GM10266 (cell line): ENCODE results near the gene HEXIM1.
A peak's percentile ranks its signal among the peaks of the same experiment; 100 is the strongest.

Experiments
- DNase-seq: peaks from one replicate; pipeline ENCODE4 v3.0.0; 2012; ENCODE audit errors: extremely low spot score
- TF ChIP-seq, protein P1 (sequence below): IDR thresholded peaks from 2 replicates; pipeline ENCODE4 v1.5.1; 2012; ENCODE audit warnings: mild to moderate bottlenecking, low read depth; ENCODE audit not compliant: control insufficient read depth, insufficient read depth; ENCODE audit errors: missing control alignments

HEXIM1 gene

DNA sequence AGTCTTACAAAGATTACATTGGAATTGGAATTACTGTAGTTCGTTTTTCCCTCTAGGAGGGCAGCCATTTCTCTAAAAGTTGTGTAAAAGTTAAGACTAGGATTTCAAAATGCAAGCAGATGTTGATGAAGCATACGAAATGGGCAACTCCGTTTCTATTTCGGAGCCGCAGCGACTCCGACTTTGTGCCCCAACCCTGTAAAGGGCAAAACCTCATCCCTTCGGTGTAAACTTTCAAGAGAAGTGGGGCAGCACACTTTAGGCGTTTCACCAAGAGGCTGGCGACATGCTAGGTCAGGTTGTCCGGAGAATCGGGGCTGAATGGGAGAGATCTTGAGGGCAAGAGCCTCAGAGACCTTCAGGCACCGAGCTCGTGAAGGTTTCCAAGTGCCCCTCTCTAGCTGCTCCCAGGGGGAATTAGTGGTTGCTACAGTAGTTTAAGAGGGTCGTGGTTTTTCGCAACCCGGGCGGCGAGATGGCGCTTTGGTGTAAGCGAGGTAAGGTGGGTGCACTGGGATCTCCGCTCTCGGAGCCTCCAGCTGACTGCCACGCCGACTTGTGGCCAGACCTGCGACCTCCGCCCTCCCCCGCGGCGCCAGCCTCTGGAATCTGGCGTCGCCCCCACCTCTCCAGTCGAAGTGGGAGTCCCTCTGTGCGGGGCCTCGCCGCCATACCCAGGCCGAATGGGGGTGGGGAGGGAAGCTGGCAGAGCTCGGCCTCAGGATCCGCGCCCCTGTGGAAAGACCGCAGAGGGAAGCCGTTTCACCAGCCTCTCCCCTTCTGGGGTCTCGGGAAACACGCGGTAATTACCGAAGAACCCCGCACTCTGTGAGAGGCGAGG lies 12.4 kb downstream of the HEXIM1 start:
- DNase-seq: no peak
- TF ChIP-seq, protein P1, sequence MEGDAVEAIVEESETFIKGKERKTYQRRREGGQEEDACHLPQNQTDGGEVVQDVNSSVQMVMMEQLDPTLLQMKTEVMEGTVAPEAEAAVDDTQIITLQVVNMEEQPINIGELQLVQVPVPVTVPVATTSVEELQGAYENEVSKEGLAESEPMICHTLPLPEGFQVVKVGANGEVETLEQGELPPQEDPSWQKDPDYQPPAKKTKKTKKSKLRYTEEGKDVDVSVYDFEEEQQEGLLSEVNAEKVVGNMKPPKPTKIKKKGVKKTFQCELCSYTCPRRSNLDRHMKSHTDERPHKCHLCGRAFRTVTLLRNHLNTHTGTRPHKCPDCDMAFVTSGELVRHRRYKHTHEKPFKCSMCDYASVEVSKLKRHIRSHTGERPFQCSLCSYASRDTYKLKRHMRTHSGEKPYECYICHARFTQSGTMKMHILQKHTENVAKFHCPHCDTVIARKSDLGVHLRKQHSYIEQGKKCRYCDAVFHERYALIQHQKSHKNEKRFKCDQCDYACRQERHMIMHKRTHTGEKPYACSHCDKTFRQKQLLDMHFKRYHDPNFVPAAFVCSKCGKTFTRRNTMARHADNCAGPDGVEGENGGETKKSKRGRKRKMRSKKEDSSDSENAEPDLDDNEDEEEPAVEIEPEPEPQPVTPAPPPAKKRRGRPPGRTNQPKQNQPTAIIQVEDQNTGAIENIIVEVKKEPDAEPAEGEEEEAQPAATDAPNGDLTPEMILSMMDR: peak; percentile 30

DNA sequence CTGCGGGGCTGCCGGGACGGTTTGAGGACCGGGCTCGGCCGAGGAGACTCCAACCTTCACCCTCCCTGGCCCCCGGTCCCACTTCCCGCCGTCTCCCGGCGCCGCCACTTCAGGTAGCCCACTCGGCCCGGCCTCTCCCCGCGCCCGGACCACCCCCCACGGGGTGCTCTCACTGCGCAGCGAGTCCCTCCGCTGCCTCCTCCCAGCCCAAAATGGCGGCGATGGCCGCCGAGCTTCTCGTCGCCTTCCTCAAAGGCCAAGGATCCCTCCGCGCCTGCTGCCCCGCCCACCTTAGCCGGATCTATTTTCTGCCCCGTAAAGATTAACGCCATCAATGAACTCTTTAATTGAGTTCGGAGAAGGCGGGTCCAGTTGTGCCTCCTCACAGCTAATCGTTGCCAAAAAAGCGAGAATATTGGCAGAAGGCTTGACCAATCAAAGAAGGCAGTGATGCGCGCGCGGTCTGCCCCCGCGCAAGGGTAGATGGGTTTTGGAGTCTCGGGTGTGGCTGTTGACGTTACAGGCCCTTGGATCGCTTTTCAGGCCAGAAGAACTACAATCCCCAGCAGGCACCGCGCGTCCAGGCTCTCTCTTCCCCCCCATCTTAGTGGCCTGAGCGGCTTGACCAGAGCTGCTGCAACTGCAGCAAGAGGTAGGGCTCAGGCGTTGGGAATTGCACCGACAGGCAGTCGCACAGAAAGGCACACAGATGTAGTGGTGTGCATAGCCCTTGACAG lies 13.2 kb downstream of the HEXIM1 start, which contains the start of gene HEXIM2:
Gene HEXIM2, plus strand, starts transcription at position 588 of the 737 bp plus-strand sequence. CDS start 919 bp downstream, outside the sequence.
- peak; percentile 95 for DNase-seq
- TF ChIP-seq, protein P1: no peak

DNA sequence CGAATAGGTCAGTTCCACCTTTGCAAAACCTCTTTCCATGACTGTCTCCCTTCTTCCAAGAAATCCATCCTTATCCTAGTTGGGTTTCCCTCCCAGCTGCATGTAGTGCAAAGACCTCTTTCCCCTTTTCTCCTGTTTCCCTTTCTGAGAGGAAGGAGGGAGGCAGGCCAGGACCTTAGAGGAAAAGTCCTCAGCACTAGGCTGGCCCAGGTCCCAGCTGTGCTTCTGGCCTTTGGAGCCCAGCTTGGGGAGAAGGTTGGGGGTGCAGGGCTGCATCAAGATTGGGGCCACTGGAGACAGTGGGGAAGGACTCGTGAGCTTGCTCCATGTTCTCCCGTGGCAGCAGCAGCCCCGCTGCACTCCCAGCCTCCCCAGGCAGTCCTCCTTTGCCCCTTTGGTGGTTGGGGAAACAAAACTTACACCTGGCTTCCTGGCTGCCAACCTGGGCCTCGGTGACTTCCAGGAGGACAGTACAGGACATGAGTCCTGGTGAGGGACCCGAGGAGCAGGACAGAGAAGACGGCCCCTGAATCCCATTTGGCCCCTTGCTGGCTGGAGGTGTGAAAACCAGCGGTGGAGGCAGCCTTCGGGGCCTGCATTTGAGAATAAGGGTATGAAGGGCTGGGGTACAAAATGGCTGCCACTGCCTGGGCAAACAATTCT lies 13.9 kb downstream of the HEXIM1 start:
- TF ChIP-seq, protein P1: no peak
- no peak for DNase-seq

DNA sequence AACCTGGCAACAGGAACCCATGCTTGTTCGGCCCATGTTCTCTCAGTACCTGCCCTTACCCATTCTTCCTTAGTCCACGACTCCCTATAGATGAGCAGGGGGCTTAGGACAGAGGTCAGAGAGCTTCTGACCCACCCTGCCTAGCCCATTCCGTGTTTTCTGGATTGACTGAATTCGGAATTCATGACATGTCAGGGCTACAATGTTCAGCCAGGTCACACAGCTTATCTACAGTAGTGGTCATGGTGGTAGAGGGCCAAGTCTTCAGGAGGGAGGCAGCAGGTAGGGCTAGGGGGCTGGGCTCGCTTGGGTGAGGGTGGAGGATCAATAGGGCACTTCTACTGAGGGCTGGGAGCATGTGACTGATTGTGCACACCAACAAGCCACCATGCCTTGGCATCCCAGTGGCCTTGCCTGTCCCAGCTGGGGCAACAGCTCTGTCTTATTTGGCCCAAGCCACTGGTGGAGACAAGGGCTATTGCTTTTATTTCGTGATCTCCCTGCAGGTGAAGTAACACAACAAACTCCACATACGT lies 16.5 kb downstream of the HEXIM1 start:
- DNase-seq: no peak
- TF ChIP-seq, protein P1: no peak

DNA sequence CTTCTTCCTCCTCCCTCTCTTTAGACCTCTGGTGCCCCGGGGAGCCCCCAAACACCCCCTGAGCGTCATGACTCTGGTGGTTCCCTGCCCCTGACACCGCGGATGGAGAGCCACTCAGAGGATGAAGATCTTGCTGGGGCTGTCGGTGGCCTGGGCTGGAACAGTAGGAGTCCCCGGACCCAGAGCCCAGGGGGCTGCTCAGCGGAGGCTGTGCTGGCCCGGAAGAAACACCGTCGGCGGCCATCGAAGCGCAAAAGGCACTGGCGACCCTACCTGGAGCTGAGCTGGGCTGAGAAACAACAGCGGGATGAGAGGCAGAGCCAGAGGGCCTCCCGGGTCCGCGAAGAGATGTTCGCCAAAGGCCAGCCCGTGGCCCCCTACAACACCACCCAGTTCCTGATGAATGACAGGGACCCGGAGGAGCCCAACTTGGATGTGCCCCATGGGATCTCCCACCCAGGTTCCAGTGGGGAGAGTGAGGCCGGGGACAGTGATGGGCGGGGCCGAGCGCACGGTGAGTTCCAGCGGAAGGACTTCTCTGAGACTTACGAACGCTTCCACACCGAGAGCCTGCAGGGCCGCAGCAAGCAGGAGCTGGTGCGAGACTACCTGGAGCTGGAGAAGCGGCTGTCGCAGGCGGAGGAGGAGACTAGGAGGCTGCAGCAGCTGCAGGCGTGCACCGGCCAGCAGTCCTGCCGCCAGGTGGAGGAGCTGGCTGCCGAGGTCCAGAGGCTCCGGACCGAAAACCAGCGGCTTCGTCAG lies 20.9 kb downstream of the HEXIM1 start:
- TF ChIP-seq, protein P1: no peak
- no peak for DNase-seq

DNA sequence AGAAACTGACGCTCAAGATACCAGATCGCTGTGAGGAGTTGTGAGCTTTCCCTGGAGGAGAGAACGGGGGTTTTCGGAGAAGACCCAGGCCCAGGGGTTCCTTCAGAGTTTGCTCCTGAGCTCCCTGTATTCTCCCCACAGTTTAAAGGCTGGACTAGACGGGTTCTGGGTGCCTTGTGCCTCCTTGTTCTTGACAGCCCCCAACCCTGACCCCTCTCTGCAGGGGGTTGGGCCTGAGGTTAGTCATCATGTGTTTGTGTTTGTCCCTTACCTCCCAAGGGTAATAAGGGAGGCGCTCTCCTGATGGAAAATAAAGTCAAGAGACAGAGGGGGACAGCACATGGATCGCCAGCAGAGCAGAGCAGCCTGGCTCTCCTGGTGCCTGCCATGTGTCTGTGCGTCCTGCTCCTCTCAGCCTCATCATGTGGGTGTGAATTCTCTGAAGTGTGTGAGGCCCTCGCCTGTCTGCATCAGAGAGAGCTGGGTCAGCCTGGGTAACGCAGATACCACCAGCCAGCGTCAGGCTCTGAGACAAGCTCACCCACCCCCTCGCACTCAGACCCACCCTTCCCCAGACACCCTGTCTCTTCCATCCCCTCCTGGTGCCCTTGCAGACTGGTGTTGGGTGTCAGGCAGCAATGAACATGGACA lies 22.1 kb downstream of the HEXIM1 start:
- no peak for DNase-seq
- TF ChIP-seq, protein P1: no peak
